ENCODE measurements around the gene POLE2. TPM values are rescaled to one million over a fixed set of nuclear protein-coding genes. Genes with fewer than 3 reads are reported as not detected.

Gene POLE2
- total RNA-seq, 1 donor from 2014 or later = 5.4 TPM

DNA sequence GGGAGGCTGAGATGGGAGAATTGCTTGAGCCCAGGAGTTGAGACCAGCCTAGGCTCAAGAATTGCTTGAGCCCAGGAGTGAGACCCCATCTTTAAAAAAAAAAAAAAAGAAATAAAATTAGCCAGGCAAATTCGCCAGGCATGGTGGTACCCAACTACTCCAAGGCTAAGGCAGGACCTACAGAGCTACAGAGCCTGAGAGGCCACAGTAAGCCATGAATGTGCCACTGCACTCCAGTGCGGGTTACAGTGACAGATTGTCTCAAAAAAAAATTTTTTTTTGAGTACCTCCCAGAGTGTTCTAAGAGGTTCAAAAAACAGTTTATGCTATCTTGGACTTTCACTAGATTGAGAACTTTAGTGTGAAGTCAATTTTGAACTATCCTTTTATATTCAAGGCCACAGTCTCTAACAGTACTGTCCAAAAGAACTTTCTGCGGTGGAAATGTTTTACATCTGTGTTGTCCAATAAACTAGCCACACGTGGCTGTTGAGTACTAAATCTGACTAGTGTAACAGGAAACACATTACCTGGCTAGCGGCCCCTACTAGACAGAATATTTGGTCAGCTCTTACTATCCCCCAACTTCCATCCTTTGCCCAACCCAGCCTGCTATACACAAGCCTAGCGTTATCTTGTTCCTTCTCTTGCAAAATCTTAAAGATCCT, 70.0 kb downstream of the POLE2 start:
- TF ChIP-seq, protein P1, sequence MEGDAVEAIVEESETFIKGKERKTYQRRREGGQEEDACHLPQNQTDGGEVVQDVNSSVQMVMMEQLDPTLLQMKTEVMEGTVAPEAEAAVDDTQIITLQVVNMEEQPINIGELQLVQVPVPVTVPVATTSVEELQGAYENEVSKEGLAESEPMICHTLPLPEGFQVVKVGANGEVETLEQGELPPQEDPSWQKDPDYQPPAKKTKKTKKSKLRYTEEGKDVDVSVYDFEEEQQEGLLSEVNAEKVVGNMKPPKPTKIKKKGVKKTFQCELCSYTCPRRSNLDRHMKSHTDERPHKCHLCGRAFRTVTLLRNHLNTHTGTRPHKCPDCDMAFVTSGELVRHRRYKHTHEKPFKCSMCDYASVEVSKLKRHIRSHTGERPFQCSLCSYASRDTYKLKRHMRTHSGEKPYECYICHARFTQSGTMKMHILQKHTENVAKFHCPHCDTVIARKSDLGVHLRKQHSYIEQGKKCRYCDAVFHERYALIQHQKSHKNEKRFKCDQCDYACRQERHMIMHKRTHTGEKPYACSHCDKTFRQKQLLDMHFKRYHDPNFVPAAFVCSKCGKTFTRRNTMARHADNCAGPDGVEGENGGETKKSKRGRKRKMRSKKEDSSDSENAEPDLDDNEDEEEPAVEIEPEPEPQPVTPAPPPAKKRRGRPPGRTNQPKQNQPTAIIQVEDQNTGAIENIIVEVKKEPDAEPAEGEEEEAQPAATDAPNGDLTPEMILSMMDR (IDR thresholded peaks at IDR 0.05) = no peak
- peaks cover 6 to 18% of the 10 kb centered on the region in 2 donors for H3K4me1 ChIP-seq

DNA sequence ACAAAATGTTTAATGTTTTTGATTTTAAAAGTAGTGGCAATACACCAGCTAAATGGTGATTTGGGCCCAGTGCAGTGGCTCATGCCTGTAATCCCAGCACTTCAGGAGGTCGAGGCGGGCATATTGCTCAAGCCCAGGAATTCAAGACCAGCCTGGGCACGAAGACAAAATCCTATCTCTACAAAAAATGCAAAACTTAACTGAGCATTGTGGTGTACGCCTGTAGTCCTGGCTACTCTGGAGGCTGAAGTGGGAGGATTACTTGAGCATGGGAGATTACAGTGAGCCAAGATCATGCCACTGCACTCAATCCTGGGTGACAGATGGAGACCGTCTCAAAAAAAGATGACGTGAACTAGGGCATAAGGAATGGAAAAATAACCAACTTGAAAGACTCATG, 72.2 kb downstream of the POLE2 start:
- no peaks in the 10 kb centered on the region for H3K9me3 ChIP-seq
- TF ChIP-seq, protein P1 (IDR thresholded peaks at IDR 0.05) = no peak

More for the DNA sequence above, 70.0 kb downstream of the POLE2 start:
- DNase-seq (ENCODE audit: low spot score in 2 of 2) = no peak
- H3K4me3 ChIP-seq = no peak overlapping the region
- no peaks in the 10 kb centered on the region for H3K9me3 ChIP-seq
- intact Hi-C loops (cut with DNase I) = no loop called here
- H3K27me3 ChIP-seq = no peaks in the 10 kb centered on the region
- H3K27ac ChIP-seq = no peak overlapping the region
- peaks cover 0 to 23% of the 10 kb centered on the region in 2 donors for H3K36me3 ChIP-seq

DNA sequence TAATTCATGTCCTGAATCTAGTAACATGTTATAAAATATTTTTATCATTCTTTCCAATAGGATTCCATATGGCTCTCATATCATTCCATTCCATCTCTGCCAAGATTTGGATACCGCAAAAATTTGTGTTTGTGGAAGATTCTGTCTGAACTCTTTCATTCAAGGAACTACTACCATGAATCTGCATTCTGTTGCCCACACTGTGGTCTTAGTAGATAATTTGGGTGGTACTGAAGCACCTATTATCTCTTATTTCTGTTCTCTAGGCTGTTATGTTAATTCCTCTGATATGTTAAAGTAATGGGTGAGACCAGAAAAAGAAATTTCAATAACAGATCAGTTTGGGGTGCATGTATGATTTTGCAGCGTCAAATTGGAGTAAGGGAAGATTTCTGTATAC, 73.8 kb downstream of the POLE2 start:
- Histone ChIP-seq H3K4me1 (peaks cover under 1 to 6% of the 10 kb centered on the region in 2 donors), H3K36me3 (peaks cover 0 to 23% of the 10 kb centered on the region in 2 donors), H3K9me3 (no peaks in the 10 kb centered on the region), H3K27me3 (no peaks in the 10 kb centered on the region), H3K27ac (no peak overlapping the region), H3K4me3 (no peak overlapping the region)
- TF ChIP-seq, protein P1 (IDR thresholded peaks at IDR 0.05) = no peak
- DNase-seq (ENCODE audit: low spot score in 2 of 2) = no peak
- intact Hi-C loops (cut with DNase I) = no loop called here

More for the DNA sequence above, 72.2 kb downstream of the POLE2 start:
- DNase-seq (ENCODE audit: low spot score in 2 of 2) = no peak
- H3K27me3 ChIP-seq = no peaks in the 10 kb centered on the region
- peaks cover 6 to 9% of the 10 kb centered on the region in 2 donors for H3K4me1 ChIP-seq
- no peak overlapping the region for H3K27ac ChIP-seq
- peaks cover 0 to 23% of the 10 kb centered on the region in 2 donors for H3K36me3 ChIP-seq
- intact Hi-C loops (cut with DNase I) = no loop called here
- H3K4me3 ChIP-seq = no peak overlapping the region

DNA sequence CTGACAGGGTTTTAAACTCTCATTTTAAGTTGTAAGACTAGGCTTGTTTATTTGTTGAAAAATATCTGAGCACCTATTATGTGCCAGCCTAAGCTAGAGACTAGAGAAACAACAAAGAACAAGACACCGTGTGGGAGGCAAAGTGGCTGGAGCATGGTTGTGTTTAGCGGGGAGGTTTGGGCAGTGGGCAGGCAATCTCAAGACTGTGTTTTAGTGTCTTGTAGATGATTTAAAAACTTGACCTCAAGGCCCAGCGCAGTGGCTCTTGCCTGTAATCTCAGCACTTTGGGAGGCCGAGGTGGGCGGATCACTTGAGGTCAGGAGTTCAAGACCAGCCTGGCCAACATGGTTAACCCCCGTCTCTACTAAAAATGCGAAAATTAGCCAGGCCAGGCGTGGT, 75.3 kb downstream of the POLE2 start:
- Histone ChIP-seq H3K9me3 (no peaks in the 10 kb centered on the region), H3K4me1 (no peaks in the 10 kb centered on the region), H3K27me3 (no peaks in the 10 kb centered on the region), H3K36me3 (peaks cover 0 to 9% of the 10 kb centered on the region in 2 donors), H3K4me3 (no peak overlapping the region), H3K27ac (no peak overlapping the region)
- intact Hi-C loops (cut with DNase I) = no loop called here
- TF ChIP-seq, protein P1 (IDR thresholded peaks at IDR 0.05) = no peak
- no peak for DNase-seq (ENCODE audit: low spot score in 2 of 2)

DNA sequence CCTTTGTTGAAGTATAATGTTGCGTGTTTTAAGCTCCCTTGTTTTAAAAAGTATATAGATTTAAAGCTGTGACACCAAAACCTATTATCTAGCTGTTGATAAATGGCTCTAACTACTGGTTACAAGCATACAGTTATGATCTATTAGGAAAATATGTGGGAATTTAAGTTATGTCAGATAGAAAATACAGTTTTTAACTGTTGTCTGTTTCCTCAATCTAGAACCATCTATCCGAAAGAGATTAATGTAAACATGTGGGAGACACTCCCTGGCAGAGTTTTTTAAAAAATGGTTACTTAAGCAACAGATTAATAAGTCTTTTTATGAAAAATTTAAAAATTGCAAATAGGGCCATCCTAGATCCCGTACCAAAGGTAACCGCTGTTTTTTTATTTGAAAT, 75.8 kb downstream of the POLE2 start:
- intact Hi-C loops (cut with DNase I) = no loop called here
- H3K27me3 ChIP-seq = no peaks in the 10 kb centered on the region
- no peaks in the 10 kb centered on the region for H3K9me3 ChIP-seq
- H3K36me3 ChIP-seq = peaks cover 0 to 6% of the 10 kb centered on the region in 2 donors
- TF ChIP-seq, protein P1 (IDR thresholded peaks at IDR 0.05) = no peak
- H3K4me3 ChIP-seq = no peak overlapping the region
- no peaks in the 10 kb centered on the region for H3K4me1 ChIP-seq
- no peak overlapping the region for H3K27ac ChIP-seq
- no peak for DNase-seq (ENCODE audit: low spot score in 2 of 2)
